SK-N-SH (cell line): ENCODE results near the gene SLC50A1. TPM values are rescaled to one million over a fixed set of nuclear protein-coding genes. Genes with fewer than 3 reads are reported as not detected.

Experiments
- CTCF ChIA-PET: fragments of 300-600, 350-600 bp; formaldehyde crosslinking; extraction: SDS; loops from one replicate; lab custom pipeline; 2021; lab: Yijun Ruan, JAX
- POLR2A ChIA-PET: fragments of 350-600 bp; sonication (Branson Sonifier 250); formaldehyde crosslinking; extraction: SDS; loops from one replicate; lab custom pipeline; 2020; ENCODE audit warnings: antibody characterized with exemption, inconsistent platforms; lab: Yijun Ruan, JAX
- DNase-seq: peaks from one replicate; pipeline ENCODE4 v3.0.0; 2012
- H2AFZ ChIP-seq: fragments of 200-600 bp; sonication (generic); 2 replicates; pipeline ENCODE4 v1.8.1; 2016; ENCODE audit warnings: antibody characterized with exemption, mild to moderate bottlenecking, low read depth
- H3F3A ChIP-seq: fragments of 200-600 bp; sonication (generic); replicated peaks from 2 replicates; pipeline ENCODE3; 2016; ENCODE audit warnings: antibody characterized with exemption, mild to moderate bottlenecking; ENCODE audit not compliant: insufficient read depth
- H3K27ac ChIP-seq, 2 experiments: fragments of 200-500 bp in 1 of 2; fragments of 200-600 bp in 1 of 2; sonication (Bioruptor generic) in 1 of 2; sonication (generic), shearing (Covaris generic) in 1 of 2; 2 replicates each; pipeline versions ENCODE4 v1.5.1 to v1.6.1; 2014 to 2016; ENCODE audit warnings: low read depth in 2 of 2, inconsistent platforms in 1 of 2, low read length in 1 of 2, mild to moderate bottlenecking in 1 of 2, mixed read lengths in 1 of 2
- H3K27me3 ChIP-seq: fragments of 200-600 bp; sonication (generic), shearing (Covaris generic); 2 replicates; pipeline ENCODE4 v1.6.1; 2016; ENCODE audit warnings: mixed run types; ENCODE audit not compliant: insufficient read depth
- H3K36me3 ChIP-seq, 2 experiments: fragments of 200-500 bp in 1 of 2; fragments of 200-600 bp in 1 of 2; sonication (Bioruptor generic) in 1 of 2; sonication (generic) in 1 of 2; replicated peaks in 1 of 2; 2 replicates each; pipeline versions ENCODE3 to v1.5.1; 2014 to 2016; ENCODE audit warnings: low read length in 1 of 2, mild to moderate bottlenecking in 1 of 2; ENCODE audit not compliant: insufficient read depth in 2 of 2, control insufficient read depth in 1 of 2
- H3K4me1 ChIP-seq, 2 experiments: fragments of 200-500 bp in 1 of 2; fragments of 200-600 bp in 1 of 2; sonication (Bioruptor generic) in 1 of 2; sonication (generic), shearing (Covaris generic) in 1 of 2; 2 replicates each; pipeline versions ENCODE4 v1.5.1 to v1.6.1; 2014 to 2016; ENCODE audit warnings: low read depth in 1 of 2, low read length in 1 of 2, mixed run types in 1 of 2; ENCODE audit not compliant: insufficient read depth in 2 of 2, control insufficient read depth in 1 of 2
- H3K4me2 ChIP-seq: fragments of 200-600 bp; sonication (generic), shearing (Covaris generic); 2 replicates; pipeline ENCODE4 v1.6.1; 2017; ENCODE audit warnings: mixed run types
- H3K4me3 ChIP-seq, 2 experiments: fragments of 200-500 bp in 1 of 2; fragments of 200-600 bp in 1 of 2; sonication (Bioruptor generic) in 1 of 2; sonication (generic), shearing (Covaris generic) in 1 of 2; 2 replicates each; pipeline versions ENCODE4 v1.5.1 to v1.8.1; 2014 to 2016; ENCODE audit warnings: low read depth in 2 of 2, inconsistent platforms in 1 of 2, low read length in 1 of 2, mild to moderate bottlenecking in 1 of 2, mixed read lengths in 1 of 2, moderate library complexity in 1 of 2
- H3K79me2 ChIP-seq: fragments of 200-600 bp; sonication (generic); 2 replicates; pipeline ENCODE4 v1.8.1; 2017; ENCODE audit warnings: mild to moderate bottlenecking; ENCODE audit not compliant: insufficient read depth
- H3K9ac ChIP-seq: fragments of 200-600 bp; sonication (generic); 2 replicates; pipeline ENCODE4 v1.6.1; 2017; ENCODE audit warnings: mixed run types
- H3K9me2 ChIP-seq: fragments of 200-600 bp; sonication (generic); 2 replicates; pipeline ENCODE4 v1.6.1; 2017; ENCODE audit warnings: mixed run types
- H3K9me3 ChIP-seq: fragments of 200-600 bp; sonication (generic); 2 replicates; pipeline ENCODE4 v1.6.1; 2017; ENCODE audit warnings: mixed run types, mild to moderate bottlenecking, moderate library complexity
- H4K20me1 ChIP-seq: fragments of 200-600 bp; sonication (generic); 2 replicates; pipeline ENCODE4 v1.6.1; 2017; ENCODE audit warnings: mild to moderate bottlenecking, mixed run types; ENCODE audit not compliant: insufficient read depth
- CTCF ChIP-seq: fragments of 200-600 bp; sonication (generic); IDR thresholded peaks from 2 replicates; pipeline ENCODE4 v1.6.1; 2017; ENCODE audit warnings: antibody characterized with exemption, mild to moderate bottlenecking, moderate library complexity
- ELF1 ChIP-seq: IDR thresholded peaks from 2 replicates; pipeline ENCODE4 v1.4.0; 2012
- EP300 ChIP-seq, 2 experiments: IDR thresholded peaks; 2 replicates each; pipeline versions ENCODE4 v1.4.0 to v1.6.1; 2012; ENCODE audit warnings: borderline replicate concordance in 1 of 2, low read depth in 1 of 2, low read length in 1 of 2
- FOXJ3 ChIP-seq: sonication (generic); formaldehyde crosslinking; IDR thresholded peaks from 2 replicates; pipeline ENCODE4 v1.5.1; 2020; ENCODE audit warnings: mild to moderate bottlenecking, missing genetic modification reagents
- JUND ChIP-seq: IDR thresholded peaks from 2 replicates; pipeline ENCODE4 v1.4.0; 2012
- MEF2A ChIP-seq: IDR thresholded peaks from 2 replicates; pipeline ENCODE4 v1.4.0; 2012; ENCODE audit warnings: low read depth, borderline replicate concordance
- NFIC ChIP-seq: IDR thresholded peaks from 2 replicates; pipeline ENCODE4 v1.4.0; 2012; ENCODE audit warnings: borderline replicate concordance
- PBX3 ChIP-seq: IDR thresholded peaks from 2 replicates; pipeline ENCODE4; 2012
- RFX5 ChIP-seq: IDR thresholded peaks from 2 replicates; pipeline ENCODE4 v1.6.1; 2012; ENCODE audit warnings: mild to moderate bottlenecking, improper control_type of control experiment, low read length
- RXRA ChIP-seq: IDR thresholded peaks from 2 replicates; pipeline ENCODE4 v1.4.0; 2012; ENCODE audit warnings: low read depth, mild to moderate bottlenecking, borderline replicate concordance
- TAF1 ChIP-seq: IDR thresholded peaks from 2 replicates; pipeline ENCODE4 v1.6.1; 2012; ENCODE audit warnings: low read depth, mild to moderate bottlenecking, low read length, moderate library complexity, borderline replicate concordance
- USF1 ChIP-seq: IDR thresholded peaks from 2 replicates; pipeline ENCODE4 v1.4.0; 2012; ENCODE audit warnings: low read depth, borderline replicate concordance
- WGBS: methylation state at CpG from one replicate; pipeline ENCODE4 v1.1.6; 2017; ENCODE audit warnings: low lambda C conversion rate; 5-methylcytosine and 5-hydroxymethylcytosine counted together
- polyA plus RNA-seq, 3 experiments: library from polyadenylated mRNA; depleted of rRNA; stranded (reverse); fragments of >200 nt; gene quantifications; 2 replicates each; pipeline ENCODE4 v1.2.3, GENCODE V29; 2012
- TF ChIP-seq, protein P1 (sequence below): fragments of 150-350 bp; IDR thresholded peaks from 2 replicates; pipeline ENCODE4 v1.6.1; 2017; ENCODE audit warnings: antibody characterized with exemption, low read length, low read depth, borderline replicate concordance
- TF ChIP-seq, protein P2 (sequence below): fragments of 150-350 bp; IDR thresholded peaks from 2 replicates; pipeline ENCODE4 v1.6.1; 2016; ENCODE audit warnings: mild to moderate bottlenecking, low read depth, low read length

Gene SLC50A1
- polyA plus RNA-seq, 1 of the 3 experiments (the other 2 are of a cell fraction): 58.4 TPM

GRCh38 chr1:155103325-155103724 is 32.3 kb upstream of the SLC50A1 start (continued):
- TF ChIP-seq, protein P1, sequence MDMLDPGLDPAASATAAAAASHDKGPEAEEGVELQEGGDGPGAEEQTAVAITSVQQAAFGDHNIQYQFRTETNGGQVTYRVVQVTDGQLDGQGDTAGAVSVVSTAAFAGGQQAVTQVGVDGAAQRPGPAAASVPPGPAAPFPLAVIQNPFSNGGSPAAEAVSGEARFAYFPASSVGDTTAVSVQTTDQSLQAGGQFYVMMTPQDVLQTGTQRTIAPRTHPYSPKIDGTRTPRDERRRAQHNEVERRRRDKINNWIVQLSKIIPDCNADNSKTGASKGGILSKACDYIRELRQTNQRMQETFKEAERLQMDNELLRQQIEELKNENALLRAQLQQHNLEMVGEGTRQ: no peak
- TF ChIP-seq RFX5 (no peak), FOXJ3 (CRISPR knock-in tag) (no peak), USF1 (no peak), JUND (no peak), MEF2A (no peak), NFIC (no peak)
- TF ChIP-seq, protein P2, sequence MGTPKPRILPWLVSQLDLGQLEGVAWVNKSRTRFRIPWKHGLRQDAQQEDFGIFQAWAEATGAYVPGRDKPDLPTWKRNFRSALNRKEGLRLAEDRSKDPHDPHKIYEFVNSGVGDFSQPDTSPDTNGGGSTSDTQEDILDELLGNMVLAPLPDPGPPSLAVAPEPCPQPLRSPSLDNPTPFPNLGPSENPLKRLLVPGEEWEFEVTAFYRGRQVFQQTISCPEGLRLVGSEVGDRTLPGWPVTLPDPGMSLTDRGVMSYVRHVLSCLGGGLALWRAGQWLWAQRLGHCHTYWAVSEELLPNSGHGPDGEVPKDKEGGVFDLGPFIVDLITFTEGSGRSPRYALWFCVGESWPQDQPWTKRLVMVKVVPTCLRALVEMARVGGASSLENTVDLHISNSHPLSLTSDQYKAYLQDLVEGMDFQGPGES: no peak

DNA sequence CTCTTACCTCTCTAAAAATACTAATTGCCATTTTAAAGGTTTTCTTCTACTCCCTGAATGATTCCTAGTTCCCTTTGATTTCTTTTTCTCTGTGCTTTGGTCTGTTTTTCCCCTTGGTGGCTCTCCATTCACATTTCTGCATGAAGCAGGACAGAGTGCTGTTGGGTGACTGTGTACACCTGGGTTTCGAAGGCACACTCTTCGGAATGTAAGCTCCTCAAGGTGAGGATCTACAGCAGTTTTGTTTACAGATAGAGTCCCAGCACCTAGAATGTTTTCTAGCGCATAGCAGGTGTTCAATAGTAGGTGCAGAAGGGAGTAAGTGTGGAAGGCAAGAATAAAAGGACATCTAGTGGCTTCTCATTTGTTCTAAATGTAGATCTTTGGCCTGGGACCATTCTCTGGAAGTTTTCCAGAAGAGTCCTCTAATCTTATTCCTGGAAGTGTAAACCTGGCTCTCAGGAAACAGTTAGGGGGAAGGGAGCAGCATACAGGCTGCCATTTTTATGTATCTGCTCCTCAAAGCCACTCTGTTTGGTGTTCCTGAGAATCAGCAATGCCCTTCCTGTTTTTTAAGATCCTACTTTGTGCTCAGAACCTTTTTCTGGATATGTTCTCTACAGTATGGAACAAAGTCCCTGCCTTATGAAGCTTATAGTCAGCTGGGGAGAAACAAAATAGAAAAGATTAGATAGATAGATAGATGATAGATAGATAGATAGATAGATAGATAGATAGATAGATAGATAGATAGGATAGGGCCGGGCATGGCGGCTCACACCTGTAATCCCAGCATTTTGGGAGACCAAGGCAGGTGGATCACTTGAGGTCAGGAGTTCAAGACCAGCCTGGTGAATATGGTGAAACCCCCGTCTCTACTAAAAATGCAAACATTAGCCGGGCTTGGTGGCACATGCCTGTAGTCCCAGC is 30.8 kb upstream of the SLC50A1 start:
- 80% methylated on average over 7 of the region's 7 CpGs for WGBS
- no peak overlapping the region for H3K4me3 ChIP-seq
- no peaks in the 10 kb centered on the region for H4K20me1 ChIP-seq
- DNase-seq: no peak
- no peaks in the 10 kb centered on the region for H3K79me2 ChIP-seq
- H3K27ac ChIP-seq: no peak overlapping the region
- TF ChIP-seq FOXJ3 (CRISPR knock-in tag) (no peak), ELF1 (no peak), RXRA (no peak), TAF1 (no peak), PBX3 (no peak), EP300 (IDR thresholded peaks at IDR 0.05; ENCODE audit: borderline replicate concordance in 1 of 2, low read depth in 1 of 2, low read length in 1 of 2) (no peak), CTCF (no peak)
- H3K9ac ChIP-seq: no peak overlapping the region
- H2AFZ ChIP-seq: no peak overlapping the region
- no peaks in the 10 kb centered on the region for H3K9me3 ChIP-seq
- ChIA-PET POLR2A (no interaction called here), CTCF (interaction anchor here (1.0 to 3.3 kb wide), 3 partner anchors 13 to 63 kb away, joined by 4 to 20 read pairs (median 6); no protein-coding TSS in a partner anchor)
- H3K9me2 ChIP-seq: no peaks in the 10 kb centered on the region
- H3K4me1 ChIP-seq: no peaks in the 10 kb centered on the region
- no peaks in the 10 kb centered on the region for H3F3A ChIP-seq
- H3K36me3 ChIP-seq: no peaks in the 10 kb centered on the region
- H3K27me3 ChIP-seq: no peaks in the 10 kb centered on the region; the same call in 1 of the 2 replicates
- H3K4me2 ChIP-seq: no peak overlapping the region
